GM23338 (cell line): ENCODE results near the gene NOX4. TPM values are rescaled to one million over a fixed set of nuclear protein-coding genes. Genes with fewer than 3 reads are reported as not detected.

Source experiments
- ATAC-seq: fragments of 200-7000 bp; cut with Tn5 transposase; 3 replicates; pipeline ENCODE4 v1.9.1; 2020
- DNase-seq: peaks from one replicate; pipeline ENCODE4 v3.0.0-alpha.2; 2015; ENCODE audit warnings: low spot score
- H2AFZ ChIP-seq: fragments of 200-600 bp; sonication (generic); 2 replicates; pipeline ENCODE4 v1.8.0; 2016; ENCODE audit warnings: antibody characterized with exemption, mild to moderate bottlenecking, moderate library complexity
- H3F3A ChIP-seq: fragments of 200-600 bp; sonication (generic); replicated peaks from 2 replicates; pipeline ENCODE4 v1.8.0; 2017; ENCODE audit warnings: antibody characterized with exemption, mixed run types, low read depth
- H3K27ac ChIP-seq: fragments of 200-600 bp; sonication (generic); 2 replicates; pipeline ENCODE4 v1.6.1; 2016; ENCODE audit warnings: low read depth
- H3K27me3 ChIP-seq: fragments of 200-600 bp; sonication (generic); 2 replicates; pipeline ENCODE4 v1.8.0; 2016; ENCODE audit warnings: mild to moderate bottlenecking, mixed run types, moderate library complexity; ENCODE audit not compliant: insufficient read depth
- H3K36me3 ChIP-seq: fragments of 200-600 bp; sonication (generic); 2 replicates; pipeline ENCODE4 v1.8.0; 2016; ENCODE audit warnings: mild to moderate bottlenecking; ENCODE audit not compliant: insufficient read depth
- H3K4me1 ChIP-seq: fragments of 200-600 bp; sonication (generic); 2 replicates; pipeline ENCODE4 v1.8.0; 2016; ENCODE audit warnings: mild to moderate bottlenecking, moderate library complexity; ENCODE audit not compliant: insufficient read depth
- H3K4me2 ChIP-seq: fragments of 200-600 bp; sonication (generic); 2 replicates; pipeline ENCODE4 v1.7.1; 2017; ENCODE audit warnings: mixed run types
- H3K4me3 ChIP-seq: fragments of 200-600 bp; sonication (generic); 2 replicates; pipeline ENCODE4 v1.6.1; 2016; ENCODE audit warnings: mixed run types
- H3K79me2 ChIP-seq: fragments of 200-600 bp; sonication (generic); replicated peaks from 2 replicates; pipeline ENCODE4 v1.8.0; 2017; ENCODE audit warnings: mild to moderate bottlenecking; ENCODE audit not compliant: insufficient read depth
- H3K9me2 ChIP-seq: fragments of 200-600 bp; sonication (generic); 2 replicates; pipeline ENCODE4 v1.8.0; 2017; ENCODE audit not compliant: insufficient read depth
- H4K20me1 ChIP-seq: fragments of 200-600 bp; sonication (generic); replicated peaks from 2 replicates; pipeline ENCODE4 v1.8.0; 2017; ENCODE audit warnings: mild to moderate bottlenecking; ENCODE audit not compliant: insufficient read depth
- H3K27ac Mint-ChIP-seq: 2 replicates; pipeline ENCODE4 v1.8.0; 2020; ENCODE audit warnings: inconsistent platforms, mild to moderate bottlenecking, moderate library complexity, mixed read lengths
- H3K27me3 Mint-ChIP-seq: 3 replicates; pipeline ENCODE4 v1.8.0; 2022; ENCODE audit warnings: low read depth, mild to moderate bottlenecking, moderate library complexity, mixed read lengths, inconsistent platforms; ENCODE audit not compliant: insufficient read depth, poor library complexity
- H3K36me3 Mint-ChIP-seq: 3 replicates; pipeline ENCODE4 v1.8.0; 2021; ENCODE audit warnings: low read depth, mild to moderate bottlenecking, inconsistent platforms, moderate library complexity, mixed read lengths
- H3K4me1 Mint-ChIP-seq: 3 replicates; pipeline ENCODE4 v1.8.0; 2020; ENCODE audit warnings: mild to moderate bottlenecking, inconsistent platforms, mixed read lengths
- H3K4me3 Mint-ChIP-seq: 3 replicates; pipeline ENCODE4 v1.8.0; 2021; ENCODE audit warnings: moderate library complexity, mild to moderate bottlenecking, inconsistent platforms, mixed read lengths
- H3K9me3 Mint-ChIP-seq: 3 replicates; pipeline ENCODE4 v1.8.0; 2020; ENCODE audit warnings: moderate library complexity, mild to moderate bottlenecking, inconsistent platforms, mixed read lengths
- CREB1 ChIP-seq: fragments of 250-450 bp; sonication (Bioruptor Pico); IDR thresholded peaks from 2 replicates; pipeline ENCODE4 v1.5.0; 2020; ENCODE audit warnings: low read depth, mild to moderate bottlenecking, moderate library complexity
- EZH2phosphoT487 ChIP-seq: fragments of 200-600 bp; sonication (generic); IDR thresholded peaks from one replicate; pipeline ENCODE4 v1.8.1; 2018; ENCODE audit warnings: antibody characterized with exemption; ENCODE audit not compliant: unreplicated experiment
- JUNB ChIP-seq: IDR thresholded peaks from one replicate; pipeline ENCODE4 v1.6.1; 2016; ENCODE audit warnings: antibody characterized with exemption; ENCODE audit not compliant: unreplicated experiment
- NANOG ChIP-seq: IDR thresholded peaks from 2 replicates; pipeline ENCODE4 v1.6.1; 2016; ENCODE audit warnings: antibody characterized with exemption, borderline replicate concordance
- ZNF114 ChIP-seq: fragments of 250-450 bp; sonication (Bioruptor Pico); IDR thresholded peaks from 2 replicates; pipeline ENCODE4 v1.5.0; 2020; ENCODE audit warnings: mild to moderate bottlenecking, moderate library complexity
- ZNF331 ChIP-seq: fragments of 250-450 bp; sonication (Bioruptor Pico); IDR thresholded peaks from 2 replicates; pipeline ENCODE4 v1.5.0; 2020; ENCODE audit warnings: low read depth, mild to moderate bottlenecking, moderate library complexity
- polyA plus RNA-seq: library from polyadenylated mRNA; unstranded; fragments of >200 nt; fragmentation: Nextera tagmentation; extraction: Ambion mirVana; gene quantifications from 2 replicates; pipeline ENCODE4 v1.2.1, GENCODE V29; 2016
- total RNA-seq: library from RNA; depleted of rRNA; stranded (reverse); fragments of >200 nt; shearing (Covaris generic); gene quantifications from 2 replicates; pipeline ENCODE4 v1.2.3, GENCODE V29; 2014
- TF ChIP-seq, protein P1 (sequence below): fragments of 250-450 bp; sonication (Bioruptor Pico); IDR thresholded peaks from 2 replicates; pipeline ENCODE4 v1.5.0; 2020; ENCODE audit warnings: mild to moderate bottlenecking, moderate library complexity
- TF ChIP-seq, protein P2 (sequence below): IDR thresholded peaks from 2 replicates; pipeline ENCODE4 v1.6.1; 2016; ENCODE audit warnings: antibody characterized with exemption
- TF ChIP-seq, protein P3 (sequence below), 2 experiments: fragments of 200-600 bp in 1 of 2; sonication (generic) in 1 of 2; conservative IDR thresholded peaks; 2 replicates each; pipeline versions ENCODE4 v1.5.1 to v1.6.1; 2016 to 2017; ENCODE audit warnings: antibody characterized with exemption in 2 of 2, low read depth in 2 of 2, mild to moderate bottlenecking in 2 of 2, moderate library complexity in 1 of 2

NOX4 gene
- total and polyA plus RNA-seq, 2 experiments from 2014 or later, result 1.9 to 2.6 TPM

DNA sequence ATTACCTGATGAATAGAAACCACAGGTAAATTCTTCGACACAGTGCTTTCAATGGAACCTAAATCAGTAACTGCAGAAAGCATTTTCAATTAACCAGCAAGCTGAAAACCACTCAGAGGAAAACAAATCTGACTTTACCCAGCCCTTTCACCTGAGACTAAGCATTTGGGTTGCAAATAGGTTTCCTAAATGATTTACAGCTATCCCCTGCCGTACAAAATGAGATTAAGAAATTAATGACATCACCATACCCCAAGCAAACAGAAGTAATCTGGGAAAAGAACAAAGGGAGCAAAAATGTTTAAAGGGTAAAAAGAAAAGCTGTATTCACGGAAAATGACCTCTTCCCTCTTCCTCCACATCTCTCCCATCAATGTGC lies 584 bp downstream of the NOX4 start:
- ATAC-seq, result no peak
- DNase-seq, result no peak
- Mint-ChIP-seq H3K27ac (peak overlapping the region; percentile 86), H3K4me1 (peaks cover 21% of the 10 kb centered on the region), H3K27me3 (peaks cover 2% of the 10 kb centered on the region), H3K4me3 (peak overlapping the region; percentile 79), H3K36me3 (no peaks in the 10 kb centered on the region), H3K9me3 (no peaks in the 10 kb centered on the region)
- H3K4me3 ChIP-seq, result peak overlapping the region; percentile 64
- no peaks in the 10 kb centered on the region for H3K79me2 ChIP-seq
- no peaks in the 10 kb centered on the region for H4K20me1 ChIP-seq
- H3F3A ChIP-seq, result no peaks in the 10 kb centered on the region
- no peaks in the 10 kb centered on the region for H3K9me2 ChIP-seq
- no peak overlapping the region for H3K27ac ChIP-seq
- peak overlapping the region; percentile 85 for H2AFZ ChIP-seq
- H3K4me2 ChIP-seq, result peak overlapping the region; percentile 79
- no peak for TF ChIP-seq ZNF331 (CRISPR knock-in tag)
- TF ChIP-seq, protein P1, sequence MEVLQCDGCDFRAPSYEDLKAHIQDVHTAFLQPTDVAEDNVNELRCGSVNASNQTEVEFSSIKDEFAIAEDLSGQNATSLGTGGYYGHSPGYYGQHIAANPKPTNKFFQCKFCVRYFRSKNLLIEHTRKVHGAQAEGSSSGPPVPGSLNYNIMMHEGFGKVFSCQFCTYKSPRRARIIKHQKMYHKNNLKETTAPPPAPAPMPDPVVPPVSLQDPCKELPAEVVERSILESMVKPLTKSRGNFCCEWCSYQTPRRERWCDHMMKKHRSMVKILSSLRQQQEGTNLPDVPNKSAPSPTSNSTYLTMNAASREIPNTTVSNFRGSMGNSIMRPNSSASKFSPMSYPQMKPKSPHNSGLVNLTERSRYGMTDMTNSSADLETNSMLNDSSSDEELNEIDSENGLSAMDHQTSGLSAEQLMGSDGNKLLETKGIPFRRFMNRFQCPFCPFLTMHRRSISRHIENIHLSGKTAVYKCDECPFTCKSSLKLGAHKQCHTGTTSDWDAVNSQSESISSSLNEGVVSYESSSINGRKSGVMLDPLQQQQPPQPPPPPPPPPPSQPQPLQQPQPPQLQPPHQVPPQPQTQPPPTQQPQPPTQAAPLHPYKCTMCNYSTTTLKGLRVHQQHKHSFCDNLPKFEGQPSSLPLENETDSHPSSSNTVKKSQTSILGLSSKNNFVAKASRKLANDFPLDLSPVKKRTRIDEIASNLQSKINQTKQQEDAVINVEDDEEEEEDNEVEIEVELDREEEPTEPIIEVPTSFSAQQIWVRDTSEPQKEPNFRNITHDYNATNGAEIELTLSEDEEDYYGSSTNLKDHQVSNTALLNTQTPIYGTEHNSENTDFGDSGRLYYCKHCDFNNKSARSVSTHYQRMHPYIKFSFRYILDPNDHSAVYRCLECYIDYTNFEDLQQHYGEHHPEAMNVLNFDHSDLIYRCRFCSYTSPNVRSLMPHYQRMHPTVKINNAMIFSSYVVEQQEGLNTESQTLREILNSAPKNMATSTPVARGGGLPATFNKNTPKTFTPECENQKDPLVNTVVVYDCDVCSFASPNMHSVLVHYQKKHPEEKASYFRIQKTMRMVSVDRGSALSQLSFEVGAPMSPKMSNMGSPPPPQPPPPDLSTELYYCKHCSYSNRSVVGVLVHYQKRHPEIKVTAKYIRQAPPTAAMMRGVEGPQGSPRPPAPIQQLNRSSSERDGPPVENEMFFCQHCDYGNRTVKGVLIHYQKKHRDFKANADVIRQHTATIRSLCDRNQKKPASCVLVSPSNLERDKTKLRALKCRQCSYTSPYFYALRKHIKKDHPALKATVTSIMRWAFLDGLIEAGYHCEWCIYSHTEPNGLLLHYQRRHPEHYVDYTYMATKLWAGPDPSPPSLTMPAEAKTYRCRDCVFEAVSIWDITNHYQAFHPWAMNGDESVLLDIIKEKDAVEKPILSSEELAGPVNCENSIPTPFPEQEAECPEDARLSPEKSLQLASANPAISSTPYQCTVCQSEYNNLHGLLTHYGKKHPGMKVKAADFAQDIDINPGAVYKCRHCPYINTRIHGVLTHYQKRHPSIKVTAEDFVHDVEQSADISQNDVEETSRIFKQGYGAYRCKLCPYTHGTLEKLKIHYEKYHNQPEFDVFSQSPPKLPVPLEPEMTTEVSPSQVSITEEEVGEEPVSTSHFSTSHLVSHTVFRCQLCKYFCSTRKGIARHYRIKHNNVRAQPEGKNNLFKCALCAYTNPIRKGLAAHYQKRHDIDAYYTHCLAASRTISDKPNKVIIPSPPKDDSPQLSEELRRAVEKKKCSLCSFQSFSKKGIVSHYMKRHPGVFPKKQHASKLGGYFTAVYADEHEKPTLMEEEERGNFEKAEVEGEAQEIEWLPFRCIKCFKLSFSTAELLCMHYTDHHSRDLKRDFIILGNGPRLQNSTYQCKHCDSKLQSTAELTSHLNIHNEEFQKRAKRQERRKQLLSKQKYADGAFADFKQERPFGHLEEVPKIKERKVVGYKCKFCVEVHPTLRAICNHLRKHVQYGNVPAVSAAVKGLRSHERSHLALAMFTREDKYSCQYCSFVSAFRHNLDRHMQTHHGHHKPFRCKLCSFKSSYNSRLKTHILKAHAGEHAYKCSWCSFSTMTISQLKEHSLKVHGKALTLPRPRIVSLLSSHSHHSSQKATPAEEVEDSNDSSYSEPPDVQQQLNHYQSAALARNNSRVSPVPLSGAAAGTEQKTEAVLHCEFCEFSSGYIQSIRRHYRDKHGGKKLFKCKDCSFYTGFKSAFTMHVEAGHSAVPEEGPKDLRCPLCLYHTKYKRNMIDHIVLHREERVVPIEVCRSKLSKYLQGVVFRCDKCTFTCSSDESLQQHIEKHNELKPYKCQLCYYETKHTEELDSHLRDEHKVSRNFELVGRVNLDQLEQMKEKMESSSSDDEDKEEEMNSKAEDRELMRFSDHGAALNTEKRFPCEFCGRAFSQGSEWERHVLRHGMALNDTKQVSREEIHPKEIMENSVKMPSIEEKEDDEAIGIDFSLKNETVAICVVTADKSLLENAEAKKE (CRISPR knock-in tag), result no peak
- no peaks in the 10 kb centered on the region for H3K36me3 ChIP-seq
- peaks cover 10% of the 10 kb centered on the region for H3K4me1 ChIP-seq
- no peaks in the 10 kb centered on the region for H3K27me3 ChIP-seq

DNA sequence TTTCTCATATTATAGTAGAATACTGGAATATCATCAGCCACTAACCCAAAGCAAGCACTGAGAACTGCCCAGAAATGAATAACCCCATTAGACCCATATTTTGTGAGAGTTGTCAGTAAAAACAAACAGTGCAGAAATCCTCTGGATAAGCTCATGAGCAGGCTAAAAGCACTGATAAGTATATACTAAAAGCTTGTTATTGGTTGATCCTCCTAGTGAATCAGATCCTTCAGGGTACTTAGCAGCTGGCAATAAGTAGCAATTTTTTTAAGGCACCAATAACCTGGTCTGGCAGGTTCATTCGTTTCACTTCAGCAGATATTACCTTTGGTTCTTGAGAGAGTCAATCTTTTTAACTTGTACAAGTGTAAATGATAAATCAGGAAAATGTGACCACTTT lies 1.2 kb downstream of the NOX4 start:
- H3K4me3 Mint-ChIP-seq, result no peak overlapping the region
- peak overlapping the region; percentile 79; the same call in 1 of the 2 replicates for H3K4me2 ChIP-seq
- TF ChIP-seq, protein P2, sequence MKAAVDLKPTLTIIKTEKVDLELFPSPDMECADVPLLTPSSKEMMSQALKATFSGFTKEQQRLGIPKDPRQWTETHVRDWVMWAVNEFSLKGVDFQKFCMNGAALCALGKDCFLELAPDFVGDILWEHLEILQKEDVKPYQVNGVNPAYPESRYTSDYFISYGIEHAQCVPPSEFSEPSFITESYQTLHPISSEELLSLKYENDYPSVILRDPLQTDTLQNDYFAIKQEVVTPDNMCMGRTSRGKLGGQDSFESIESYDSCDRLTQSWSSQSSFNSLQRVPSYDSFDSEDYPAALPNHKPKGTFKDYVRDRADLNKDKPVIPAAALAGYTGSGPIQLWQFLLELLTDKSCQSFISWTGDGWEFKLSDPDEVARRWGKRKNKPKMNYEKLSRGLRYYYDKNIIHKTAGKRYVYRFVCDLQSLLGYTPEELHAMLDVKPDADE, result no peak
- no peak for TF ChIP-seq EZH2phosphoT487
- TF ChIP-seq, protein P3, sequence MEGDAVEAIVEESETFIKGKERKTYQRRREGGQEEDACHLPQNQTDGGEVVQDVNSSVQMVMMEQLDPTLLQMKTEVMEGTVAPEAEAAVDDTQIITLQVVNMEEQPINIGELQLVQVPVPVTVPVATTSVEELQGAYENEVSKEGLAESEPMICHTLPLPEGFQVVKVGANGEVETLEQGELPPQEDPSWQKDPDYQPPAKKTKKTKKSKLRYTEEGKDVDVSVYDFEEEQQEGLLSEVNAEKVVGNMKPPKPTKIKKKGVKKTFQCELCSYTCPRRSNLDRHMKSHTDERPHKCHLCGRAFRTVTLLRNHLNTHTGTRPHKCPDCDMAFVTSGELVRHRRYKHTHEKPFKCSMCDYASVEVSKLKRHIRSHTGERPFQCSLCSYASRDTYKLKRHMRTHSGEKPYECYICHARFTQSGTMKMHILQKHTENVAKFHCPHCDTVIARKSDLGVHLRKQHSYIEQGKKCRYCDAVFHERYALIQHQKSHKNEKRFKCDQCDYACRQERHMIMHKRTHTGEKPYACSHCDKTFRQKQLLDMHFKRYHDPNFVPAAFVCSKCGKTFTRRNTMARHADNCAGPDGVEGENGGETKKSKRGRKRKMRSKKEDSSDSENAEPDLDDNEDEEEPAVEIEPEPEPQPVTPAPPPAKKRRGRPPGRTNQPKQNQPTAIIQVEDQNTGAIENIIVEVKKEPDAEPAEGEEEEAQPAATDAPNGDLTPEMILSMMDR (conservative IDR thresholded peaks at IDR 0.05; ENCODE audit: low read depth in 2 of 2), result no peak
- no peak for TF ChIP-seq NANOG
- TF ChIP-seq CREB1 (CRISPR knock-in tag), result no peak
- no peak for TF ChIP-seq ZNF114 (CRISPR knock-in tag)
- no peak for TF ChIP-seq JUNB

More for the DNA sequence above, 1.2 kb downstream of the NOX4 start:
- no peak for ATAC-seq
- H3K4me3 ChIP-seq, result no peak overlapping the region; the same call in 1 of the 2 replicates
- peaks cover 20% of the 10 kb centered on the region for H3K4me1 Mint-ChIP-seq
- no peaks in the 10 kb centered on the region for H3F3A ChIP-seq
- no peak overlapping the region for H3K27ac ChIP-seq
- H4K20me1 ChIP-seq, result no peaks in the 10 kb centered on the region
- peaks cover 2% of the 10 kb centered on the region for H3K27me3 Mint-ChIP-seq
- H3K4me1 ChIP-seq, result peaks cover 10% of the 10 kb centered on the region
- no peaks in the 10 kb centered on the region for H3K27me3 ChIP-seq
- H2AFZ ChIP-seq, result peak overlapping the region; percentile 85
- H3K79me2 ChIP-seq, result no peaks in the 10 kb centered on the region
- H3K9me2 ChIP-seq, result no peaks in the 10 kb centered on the region
- no peak for DNase-seq
- no peak overlapping the region for H3K27ac Mint-ChIP-seq
- no peaks in the 10 kb centered on the region for H3K9me3 Mint-ChIP-seq
- no peaks in the 10 kb centered on the region for H3K36me3 Mint-ChIP-seq
- H3K36me3 ChIP-seq, result no peaks in the 10 kb centered on the region
